A549 (cell line): ENCODE measurements around the gene JPH2. TPM values are rescaled to one million over a fixed set of nuclear protein-coding genes. Genes with fewer than 3 reads are reported as not detected.

Source experiments
- ATAC-seq, 2 experiments: fragments of 200-7000 bp in 1 of 2; fragments of >200 bp in 1 of 2; cut with Nextera tagmentation in 1 of 2; cut with Tn5 transposase in 1 of 2; 3 replicates each; pipeline versions ENCODE4 v1.8.0 to v1.9.1; 2018 to 2020; ENCODE audit warnings: mild to moderate bottlenecking in 1 of 2, moderate library complexity in 1 of 2
- CTCF ChIA-PET: fragments of 300-600 bp; sonication (Branson Sonifier 250); formaldehyde crosslinking; extraction: SDS; loops from one replicate; lab custom pipeline; 2021; ENCODE audit warnings: antibody characterized with exemption, inconsistent platforms; lab: Yijun Ruan, JAX
- POLR2A ChIA-PET: fragments of 350-600 bp; formaldehyde crosslinking; extraction: SDS; loops from one replicate; lab custom pipeline; 2021; ENCODE audit warnings: antibody characterized with exemption, inconsistent platforms; lab: Yijun Ruan, JAX
- DNase-seq, 2 experiments: peaks; one replicate each; pipeline versions ENCODE4 v3.0.0 to v3.0.0-alpha.2; 2011 to 2016; ENCODE audit warnings: low read depth in 1 of 2, low spot score in 1 of 2
- FAIRE-seq: peaks from 2 replicates; lab custom pipeline; 2011; peaks lifted over from hg19 to GRCh38; lab: Jason Lieb, UNC
- H3K27ac ChIP-seq, 2 experiments: fragments of >200 bp; sonication (Bioruptor Twin); formaldehyde crosslinking; 3 replicates each; pipeline ENCODE4 v1.5.1; 2016 to 2017
- H3K4me1 ChIP-seq: fragments of >200 bp; sonication (Bioruptor Twin); formaldehyde crosslinking; 3 replicates; pipeline ENCODE4 v1.6.1; 2016
- H3K4me2 ChIP-seq: fragments of >200 bp; sonication (Bioruptor Twin); formaldehyde crosslinking; 3 replicates; pipeline ENCODE4 v1.6.1; 2016
- H3K4me3 ChIP-seq: fragments of >200 bp; sonication (Bioruptor Twin); formaldehyde crosslinking; 3 replicates; pipeline ENCODE4 v1.5.1; 2016
- H3K9me3 ChIP-seq: fragments of >200 bp; sonication (Bioruptor Twin); formaldehyde crosslinking; 3 replicates; pipeline ENCODE4 v1.6.1; 2016
- BHLHE40 ChIP-seq: IDR thresholded peaks from 2 replicates; pipeline ENCODE4 v1.6.1; 2012; ENCODE audit warnings: low read depth, low read length, inconsistent platforms
- CBX2 ChIP-seq: fragments of 200-600 bp; sonication (generic); IDR thresholded peaks from 2 replicates; pipeline ENCODE4 v1.6.1; 2016; ENCODE audit warnings: low read depth, mild to moderate bottlenecking, borderline replicate concordance
- CBX8 ChIP-seq: fragments of 200-600 bp; sonication (generic); IDR thresholded peaks from 2 replicates; pipeline ENCODE4 v1.6.1; 2016
- EHF ChIP-seq: fragments of 250-450 bp; sonication (Bioruptor Pico); IDR thresholded peaks from 2 replicates; pipeline ENCODE4 v1.5.0; 2020; ENCODE audit warnings: mild to moderate bottlenecking
- EP300 ChIP-seq, 2 experiments: fragments of >200 bp; sonication (Bioruptor Twin); formaldehyde crosslinking; IDR thresholded peaks; 2 replicates in 1 of 2; 3 replicates in 1 of 2; pipeline ENCODE4 v1.6.1; 2016 to 2017
- HDAC2 ChIP-seq: fragments of 200-600 bp; sonication (generic); IDR thresholded peaks from 2 replicates; pipeline ENCODE4 v1.6.1; 2016
- POLR2A ChIP-seq: IDR thresholded peaks from 2 replicates; pipeline ENCODE4 v1.6.1; 2012; ENCODE audit warnings: mild to moderate bottlenecking, low read length
- POLR2AphosphoS2 ChIP-seq: conservative IDR thresholded peaks from 2 replicates; pipeline ENCODE4 v1.6.1; 2012; ENCODE audit warnings: low read length, improper control_type of control experiment, inconsistent platforms
- RAD21 ChIP-seq, 2 experiments: fragments of >200 bp in 1 of 2; sonication (Bioruptor Twin) in 1 of 2; formaldehyde crosslinking in 1 of 2; IDR thresholded peaks in 1 of 2; conservative IDR thresholded peaks in 1 of 2; 2 replicates in 1 of 2; 3 replicates in 1 of 2; pipeline ENCODE4 v1.6.1; 2012 to 2018; ENCODE audit warnings: inconsistent platforms in 1 of 2
- RFX5 ChIP-seq: fragments of 450-650 bp; IDR thresholded peaks from 2 replicates; pipeline ENCODE4 v1.7.1; 2014; ENCODE audit warnings: antibody characterized with exemption, mild to moderate bottlenecking, moderate library complexity
- TFCP2L1 ChIP-seq: fragments of 250-450 bp; sonication (Bioruptor Pico); IDR thresholded peaks from 2 replicates; pipeline ENCODE4 v1.5.0; 2021; ENCODE audit warnings: mild to moderate bottlenecking
- ZNF302 ChIP-seq: fragments of 250-450 bp; sonication (Bioruptor Pico); IDR thresholded peaks from 2 replicates; pipeline ENCODE4 v1.9.0; 2021; ENCODE audit warnings: inconsistent platforms, mild to moderate bottlenecking, moderate library complexity
- WGBS: methylation state at CpG from one replicate; pipeline ENCODE4 v1.1.6; 2017; ENCODE audit errors: missing lambda C conversion rate; 5-methylcytosine and 5-hydroxymethylcytosine counted together
- polyA plus RNA-seq, 4 experiments: library from polyadenylated mRNA; depleted of rRNA in 3 of 4; stranded (reverse); fragments of >200 nt; fragmentation: RNase III in 1 of 4; extraction: RNeasy Plus Mini Kit Qiagen cat#74134 plus additional on column Dnase treatment in 1 of 4; gene quantifications; 2 replicates in 3 of 4; 3 replicates in 1 of 4; pipeline ENCODE4 v1.2.3, GENCODE V29; 2011 to 2017
- TF ChIP-seq, protein P1 (sequence below): fragments of >200 bp; sonication (Bioruptor Twin); formaldehyde crosslinking; IDR thresholded peaks from 3 replicates; pipeline ENCODE4 v1.6.1; 2016
- TF ChIP-seq, protein P2 (sequence below): fragments of >200 bp; sonication (Bioruptor Twin); formaldehyde crosslinking; IDR thresholded peaks from 3 replicates; pipeline ENCODE4 v1.5.1; 2016
- TF ChIP-seq, protein P3 (sequence below): IDR thresholded peaks from 2 replicates; pipeline ENCODE4 v1.6.1; 2012
- TF ChIP-seq, protein P4 (sequence below): fragments of 150-350 bp; IDR thresholded peaks from 2 replicates; pipeline ENCODE4 v1.6.1; 2014; ENCODE audit warnings: low read depth, mild to moderate bottlenecking, low read length
- TF ChIP-seq, protein P5 (sequence below): fragments of 250-450 bp; sonication (Bioruptor Pico); IDR thresholded peaks from 2 replicates; pipeline ENCODE4 v1.5.0; 2020; ENCODE audit warnings: low read depth, mild to moderate bottlenecking, moderate library complexity
- TF ChIP-seq, protein P6 (sequence below): fragments of 200-600 bp; sonication (generic); IDR thresholded peaks from 2 replicates; pipeline ENCODE4 v1.6.1; 2016; ENCODE audit warnings: antibody characterized with exemption, mild to moderate bottlenecking, moderate library complexity

The JPH2 gene
- polyA plus RNA-seq, 2 of the 4 experiments (the other 2 are of a cell fraction), result 0.83 to 3.3 TPM

DNA sequence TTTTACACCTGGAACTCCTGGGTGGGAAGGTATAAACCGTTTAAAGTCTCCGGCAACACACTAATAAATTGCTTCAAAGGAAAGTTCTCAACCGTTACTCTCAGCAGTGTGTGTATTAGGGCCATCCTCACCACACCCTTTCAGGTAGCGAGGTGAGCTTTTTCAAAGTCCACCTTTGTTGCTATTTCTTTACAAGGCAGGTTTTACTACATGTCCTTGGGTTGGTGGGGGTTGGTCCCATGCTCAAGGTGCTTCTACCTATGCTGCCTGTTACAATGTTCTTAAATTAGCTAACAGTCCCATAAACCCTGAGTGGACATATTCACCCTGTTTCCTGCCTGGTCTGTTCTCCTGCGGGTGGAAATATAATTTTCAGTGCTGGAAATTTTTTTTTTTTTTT is 36.7 kb upstream of the JPH2 start (continued):
- no peak for TF ChIP-seq HDAC2
- no peak for TF ChIP-seq POLR2AphosphoS2
- TF ChIP-seq RFX5, result no peak
- TF ChIP-seq, protein P1, sequence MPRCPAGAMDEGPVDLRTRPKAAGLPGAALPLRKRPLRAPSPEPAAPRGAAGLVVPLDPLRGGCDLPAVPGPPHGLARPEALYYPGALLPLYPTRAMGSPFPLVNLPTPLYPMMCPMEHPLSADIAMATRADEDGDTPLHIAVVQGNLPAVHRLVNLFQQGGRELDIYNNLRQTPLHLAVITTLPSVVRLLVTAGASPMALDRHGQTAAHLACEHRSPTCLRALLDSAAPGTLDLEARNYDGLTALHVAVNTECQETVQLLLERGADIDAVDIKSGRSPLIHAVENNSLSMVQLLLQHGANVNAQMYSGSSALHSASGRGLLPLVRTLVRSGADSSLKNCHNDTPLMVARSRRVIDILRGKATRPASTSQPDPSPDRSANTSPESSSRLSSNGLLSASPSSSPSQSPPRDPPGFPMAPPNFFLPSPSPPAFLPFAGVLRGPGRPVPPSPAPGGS, result no peak
- TF ChIP-seq, all 56 proteins: peak for 0

DNA sequence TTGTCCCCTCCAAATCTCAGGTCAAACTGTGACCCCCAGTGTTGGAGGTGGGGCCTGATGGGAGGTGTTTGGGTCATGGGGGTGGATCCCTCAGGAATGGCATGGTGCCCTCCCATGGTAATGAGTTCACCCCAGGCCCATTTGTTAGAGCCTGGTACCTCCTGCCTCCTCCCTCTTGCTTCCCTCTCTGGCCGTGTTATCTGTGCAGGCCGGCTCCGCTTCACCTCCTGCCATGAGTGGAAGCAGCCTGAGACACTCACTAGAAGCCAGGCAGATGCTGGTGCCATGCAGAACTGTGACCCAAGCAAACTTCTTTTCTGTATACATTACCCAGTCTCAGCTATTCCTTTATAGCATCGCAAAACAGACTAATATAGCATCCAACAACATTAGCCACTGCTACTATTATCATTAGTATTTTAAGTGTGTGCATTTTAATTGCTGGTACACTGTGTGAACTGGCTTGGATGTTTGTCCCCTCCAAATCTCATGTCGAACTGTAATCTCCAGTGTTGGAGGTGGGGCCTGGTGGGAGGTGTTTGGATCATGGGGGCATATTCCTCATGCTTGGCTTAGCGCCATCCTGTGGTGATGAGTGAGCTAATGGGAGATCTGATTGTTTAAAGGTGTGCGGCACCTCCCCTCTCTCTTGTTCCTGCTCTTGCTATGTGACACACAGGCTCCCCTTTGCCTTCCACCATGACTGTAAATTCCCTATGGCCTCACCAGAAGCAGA is 35.8 kb upstream of the JPH2 start:
- Histone ChIP-seq H3K4me3 (no peak overlapping the region), H3K27ac (no peak overlapping the region), H3K4me2 (no peak overlapping the region), H3K4me1 (no peaks in the 10 kb centered on the region; the same call in 2 of the 3 replicates), H3K9me3 (no peaks in the 10 kb centered on the region)
- WGBS, result 69% methylated on average over 7 of the region's 7 CpGs
- POLR2A ChIA-PET, result no interaction called here
- ATAC-seq (peak in 1 of 2 experiments; percentile 36; a peak in 2 of 6 replicates), FAIRE-seq (no peak)
- CTCF ChIA-PET, result interaction anchor here (1.1 to 16.0 kb wide), 7 partner anchors 7 to 240 kb away, joined by 3 to 440 read pairs (median 48); partner anchors contain the start of genes FITM2 and GDAP1L1
- TF ChIP-seq TFCP2L1 (CRISPR knock-in tag) (no peak), ZNF302 (no peak), POLR2A (no peak), EHF (CRISPR knock-in tag) (no peak), POLR2AphosphoS2 (no peak), CBX2 (no peak), RAD21 (conservative IDR thresholded peaks at IDR 0.05 in 1 of 2, IDR thresholded peaks at IDR 0.05 in 1 of 2) (no peak)
- TF ChIP-seq, protein P2, sequence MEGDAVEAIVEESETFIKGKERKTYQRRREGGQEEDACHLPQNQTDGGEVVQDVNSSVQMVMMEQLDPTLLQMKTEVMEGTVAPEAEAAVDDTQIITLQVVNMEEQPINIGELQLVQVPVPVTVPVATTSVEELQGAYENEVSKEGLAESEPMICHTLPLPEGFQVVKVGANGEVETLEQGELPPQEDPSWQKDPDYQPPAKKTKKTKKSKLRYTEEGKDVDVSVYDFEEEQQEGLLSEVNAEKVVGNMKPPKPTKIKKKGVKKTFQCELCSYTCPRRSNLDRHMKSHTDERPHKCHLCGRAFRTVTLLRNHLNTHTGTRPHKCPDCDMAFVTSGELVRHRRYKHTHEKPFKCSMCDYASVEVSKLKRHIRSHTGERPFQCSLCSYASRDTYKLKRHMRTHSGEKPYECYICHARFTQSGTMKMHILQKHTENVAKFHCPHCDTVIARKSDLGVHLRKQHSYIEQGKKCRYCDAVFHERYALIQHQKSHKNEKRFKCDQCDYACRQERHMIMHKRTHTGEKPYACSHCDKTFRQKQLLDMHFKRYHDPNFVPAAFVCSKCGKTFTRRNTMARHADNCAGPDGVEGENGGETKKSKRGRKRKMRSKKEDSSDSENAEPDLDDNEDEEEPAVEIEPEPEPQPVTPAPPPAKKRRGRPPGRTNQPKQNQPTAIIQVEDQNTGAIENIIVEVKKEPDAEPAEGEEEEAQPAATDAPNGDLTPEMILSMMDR, result no peak
- TF ChIP-seq, all 56 proteins: peak for 0
- peak in 1 of 2 experiments; percentile 21 for DNase-seq

DNA sequence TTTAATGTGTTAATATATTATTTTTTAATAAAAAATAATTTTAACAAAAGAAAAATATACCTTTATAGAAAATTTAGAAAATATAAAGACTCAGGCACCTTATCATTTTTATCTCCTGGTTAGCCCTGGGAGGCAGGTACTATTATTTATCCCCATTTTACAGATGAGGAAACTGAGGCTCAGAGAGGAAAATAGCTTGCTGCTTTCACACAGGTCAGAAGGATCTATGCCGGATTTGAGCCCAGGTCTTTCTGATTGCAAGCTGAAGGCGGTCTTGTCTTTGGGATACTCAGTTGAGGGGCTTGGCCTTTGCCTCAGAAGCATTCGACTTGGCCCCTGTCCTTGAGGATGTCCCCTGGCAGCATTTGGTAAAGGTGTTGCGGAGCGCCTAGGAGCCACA is 35.0 kb upstream of the JPH2 start:
- FAIRE-seq (no peak), DNase-seq (no peak), ATAC-seq (no peak)
- Histone ChIP-seq H3K4me3 (no peak overlapping the region), H3K27ac (no peak overlapping the region), H3K9me3 (no peaks in the 10 kb centered on the region), H3K4me2 (no peak overlapping the region), H3K4me1 (no peaks in the 10 kb centered on the region; the same call in 2 of the 3 replicates)
- WGBS, result 87% methylated on average over 5 of the region's 5 CpGs
- CTCF ChIA-PET, result interaction anchor here (9.8 to 16.0 kb wide), 3 partner anchors 11 to 241 kb away, joined by 96 to 440 read pairs (median 337); partner anchors contain the start of gene FITM2
- POLR2A ChIA-PET, result no interaction called here
- TF ChIP-seq CBX2 (no peak), EP300 (IDR thresholded peaks at IDR 0.05) (no peak), CBX8 (no peak), BHLHE40 (no peak)
- TF ChIP-seq, protein P1, result no peak
- TF ChIP-seq, protein P3, sequence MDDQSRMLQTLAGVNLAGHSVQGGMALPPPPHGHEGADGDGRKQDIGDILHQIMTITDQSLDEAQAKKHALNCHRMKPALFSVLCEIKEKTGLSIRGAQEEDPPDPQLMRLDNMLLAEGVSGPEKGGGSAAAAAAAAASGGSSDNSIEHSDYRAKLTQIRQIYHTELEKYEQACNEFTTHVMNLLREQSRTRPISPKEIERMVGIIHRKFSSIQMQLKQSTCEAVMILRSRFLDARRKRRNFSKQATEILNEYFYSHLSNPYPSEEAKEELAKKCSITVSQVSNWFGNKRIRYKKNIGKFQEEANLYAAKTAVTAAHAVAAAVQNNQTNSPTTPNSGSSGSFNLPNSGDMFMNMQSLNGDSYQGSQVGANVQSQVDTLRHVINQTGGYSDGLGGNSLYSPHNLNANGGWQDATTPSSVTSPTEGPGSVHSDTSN, result no peak
- TF ChIP-seq, protein P4, sequence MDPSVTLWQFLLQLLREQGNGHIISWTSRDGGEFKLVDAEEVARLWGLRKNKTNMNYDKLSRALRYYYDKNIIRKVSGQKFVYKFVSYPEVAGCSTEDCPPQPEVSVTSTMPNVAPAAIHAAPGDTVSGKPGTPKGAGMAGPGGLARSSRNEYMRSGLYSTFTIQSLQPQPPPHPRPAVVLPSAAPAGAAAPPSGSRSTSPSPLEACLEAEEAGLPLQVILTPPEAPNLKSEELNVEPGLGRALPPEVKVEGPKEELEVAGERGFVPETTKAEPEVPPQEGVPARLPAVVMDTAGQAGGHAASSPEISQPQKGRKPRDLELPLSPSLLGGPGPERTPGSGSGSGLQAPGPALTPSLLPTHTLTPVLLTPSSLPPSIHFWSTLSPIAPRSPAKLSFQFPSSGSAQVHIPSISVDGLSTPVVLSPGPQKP, result no peak
- TF ChIP-seq, protein P2, result no peak
- TF ChIP-seq, protein P5, sequence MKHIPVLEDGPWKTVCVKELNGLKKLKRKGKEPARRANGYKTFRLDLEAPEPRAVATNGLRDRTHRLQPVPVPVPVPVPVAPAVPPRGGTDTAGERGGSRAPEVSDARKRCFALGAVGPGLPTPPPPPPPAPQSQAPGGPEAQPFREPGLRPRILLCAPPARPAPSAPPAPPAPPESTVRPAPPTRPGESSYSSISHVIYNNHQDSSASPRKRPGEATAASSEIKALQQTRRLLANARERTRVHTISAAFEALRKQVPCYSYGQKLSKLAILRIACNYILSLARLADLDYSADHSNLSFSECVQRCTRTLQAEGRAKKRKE, result no peak
- TF ChIP-seq, protein P6, sequence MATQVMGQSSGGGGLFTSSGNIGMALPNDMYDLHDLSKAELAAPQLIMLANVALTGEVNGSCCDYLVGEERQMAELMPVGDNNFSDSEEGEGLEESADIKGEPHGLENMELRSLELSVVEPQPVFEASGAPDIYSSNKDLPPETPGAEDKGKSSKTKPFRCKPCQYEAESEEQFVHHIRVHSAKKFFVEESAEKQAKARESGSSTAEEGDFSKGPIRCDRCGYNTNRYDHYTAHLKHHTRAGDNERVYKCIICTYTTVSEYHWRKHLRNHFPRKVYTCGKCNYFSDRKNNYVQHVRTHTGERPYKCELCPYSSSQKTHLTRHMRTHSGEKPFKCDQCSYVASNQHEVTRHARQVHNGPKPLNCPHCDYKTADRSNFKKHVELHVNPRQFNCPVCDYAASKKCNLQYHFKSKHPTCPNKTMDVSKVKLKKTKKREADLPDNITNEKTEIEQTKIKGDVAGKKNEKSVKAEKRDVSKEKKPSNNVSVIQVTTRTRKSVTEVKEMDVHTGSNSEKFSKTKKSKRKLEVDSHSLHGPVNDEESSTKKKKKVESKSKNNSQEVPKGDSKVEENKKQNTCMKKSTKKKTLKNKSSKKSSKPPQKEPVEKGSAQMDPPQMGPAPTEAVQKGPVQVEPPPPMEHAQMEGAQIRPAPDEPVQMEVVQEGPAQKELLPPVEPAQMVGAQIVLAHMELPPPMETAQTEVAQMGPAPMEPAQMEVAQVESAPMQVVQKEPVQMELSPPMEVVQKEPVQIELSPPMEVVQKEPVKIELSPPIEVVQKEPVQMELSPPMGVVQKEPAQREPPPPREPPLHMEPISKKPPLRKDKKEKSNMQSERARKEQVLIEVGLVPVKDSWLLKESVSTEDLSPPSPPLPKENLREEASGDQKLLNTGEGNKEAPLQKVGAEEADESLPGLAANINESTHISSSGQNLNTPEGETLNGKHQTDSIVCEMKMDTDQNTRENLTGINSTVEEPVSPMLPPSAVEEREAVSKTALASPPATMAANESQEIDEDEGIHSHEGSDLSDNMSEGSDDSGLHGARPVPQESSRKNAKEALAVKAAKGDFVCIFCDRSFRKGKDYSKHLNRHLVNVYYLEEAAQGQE, result no peak
